Fibroblast of villous mesenchyme (primary cell): ENCODE measurements around the gene FAM169A. TPM values are rescaled to one million over a fixed set of nuclear protein-coding genes. Genes with fewer than 3 reads are reported as not detected.
"Not testable (repeated sequence)": the region's sequence is repeated elsewhere in the genome, so short reads cannot be mapped to it uniquely, and the experiment has no call there.

ENCODE experiments used
- DNase-seq: peaks from one replicate; pipeline ENCODE4 v3.0.0-alpha.2; 2010; ENCODE audit warnings: low read depth
- H3K4me3 ChIP-seq: 2 replicates; pipeline ENCODE4 v1.5.1; 2011; ENCODE audit warnings: low read depth, mild to moderate bottlenecking, low read length
- total RNA-seq: library from RNA; depleted of rRNA; stranded (reverse); fragments of >200 nt; gene quantifications from 2 replicates; pipeline ENCODE4 v1.2.3, GENCODE V29; 2012
- TF ChIP-seq, protein P1 (sequence below): IDR thresholded peaks from 2 replicates; pipeline ENCODE4 v1.5.1; 2012; ENCODE audit warnings: low read depth, mild to moderate bottlenecking, low read length; ENCODE audit not compliant: insufficient read depth

Gene FAM169A, protein sequence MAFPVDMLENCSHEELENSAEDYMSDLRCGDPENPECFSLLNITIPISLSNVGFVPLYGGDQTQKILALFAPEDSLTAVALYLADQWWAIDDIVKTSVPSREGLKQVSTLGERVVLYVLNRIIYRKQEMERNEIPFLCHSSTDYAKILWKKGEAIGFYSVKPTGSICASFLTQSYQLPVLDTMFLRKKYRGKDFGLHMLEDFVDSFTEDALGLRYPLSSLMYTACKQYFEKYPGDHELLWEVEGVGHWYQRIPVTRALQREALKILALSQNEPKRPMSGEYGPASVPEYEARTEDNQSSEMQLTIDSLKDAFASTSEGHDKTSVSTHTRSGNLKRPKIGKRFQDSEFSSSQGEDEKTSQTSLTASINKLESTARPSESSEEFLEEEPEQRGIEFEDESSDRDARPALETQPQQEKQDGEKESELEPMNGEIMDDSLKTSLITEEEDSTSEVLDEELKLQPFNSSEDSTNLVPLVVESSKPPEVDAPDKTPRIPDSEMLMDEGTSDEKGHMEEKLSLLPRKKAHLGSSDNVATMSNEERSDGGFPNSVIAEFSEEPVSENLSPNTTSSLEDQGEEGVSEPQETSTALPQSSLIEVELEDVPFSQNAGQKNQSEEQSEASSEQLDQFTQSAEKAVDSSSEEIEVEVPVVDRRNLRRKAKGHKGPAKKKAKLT
- total RNA-seq, result 1.3 and 3.9 TPM in 2 replicates

DNA sequence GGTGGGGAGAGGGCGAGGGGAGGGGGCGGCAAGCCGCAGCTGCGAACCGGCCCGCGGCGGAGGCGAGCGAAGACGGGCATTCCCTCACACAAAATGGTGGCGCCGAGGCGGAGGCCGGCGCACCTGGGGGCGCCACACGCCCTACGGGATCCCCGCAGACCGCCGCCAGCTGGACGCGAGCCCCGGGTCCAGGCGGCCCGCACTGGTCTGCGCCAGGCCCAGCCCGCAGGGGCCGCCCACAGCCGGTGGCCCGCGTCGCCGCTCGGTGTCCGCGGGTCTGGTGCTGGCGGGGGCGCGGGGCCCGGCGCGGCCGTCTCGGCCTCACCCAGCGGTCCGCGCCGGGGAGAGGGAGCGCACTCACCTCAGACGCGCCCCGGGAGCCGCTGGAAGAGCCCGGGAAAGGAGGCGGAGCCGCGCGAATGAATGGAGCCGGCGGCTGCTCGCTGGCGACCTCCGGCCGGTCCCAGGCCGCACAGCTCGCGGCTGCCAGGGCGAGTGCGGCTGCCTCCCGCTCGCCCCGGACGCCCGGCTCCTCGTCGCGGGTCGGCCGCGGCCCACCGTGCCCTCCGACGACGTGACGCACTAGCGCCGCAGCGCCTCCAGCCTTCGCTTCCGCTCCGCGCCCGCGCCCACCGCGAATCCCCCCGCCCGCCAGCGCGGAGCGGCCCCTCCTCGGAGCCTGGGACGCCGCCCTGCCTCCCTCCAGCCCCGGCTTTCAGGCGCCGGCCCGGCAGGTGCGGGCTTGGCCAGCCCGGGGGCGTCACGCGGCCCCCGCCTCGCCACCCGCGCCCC lies at the start of gene FAM169A:
Gene FAM169A (minus strand): TSS at position 584 of the 792 bp plus-strand sequence. CDS start 24,711 bp downstream, outside the sequence.
- H3K4me3 ChIP-seq, result peak within 1 kb of the TSS; percentile 50
- peak; percentile 15 for DNase-seq
- TF ChIP-seq, protein P1, sequence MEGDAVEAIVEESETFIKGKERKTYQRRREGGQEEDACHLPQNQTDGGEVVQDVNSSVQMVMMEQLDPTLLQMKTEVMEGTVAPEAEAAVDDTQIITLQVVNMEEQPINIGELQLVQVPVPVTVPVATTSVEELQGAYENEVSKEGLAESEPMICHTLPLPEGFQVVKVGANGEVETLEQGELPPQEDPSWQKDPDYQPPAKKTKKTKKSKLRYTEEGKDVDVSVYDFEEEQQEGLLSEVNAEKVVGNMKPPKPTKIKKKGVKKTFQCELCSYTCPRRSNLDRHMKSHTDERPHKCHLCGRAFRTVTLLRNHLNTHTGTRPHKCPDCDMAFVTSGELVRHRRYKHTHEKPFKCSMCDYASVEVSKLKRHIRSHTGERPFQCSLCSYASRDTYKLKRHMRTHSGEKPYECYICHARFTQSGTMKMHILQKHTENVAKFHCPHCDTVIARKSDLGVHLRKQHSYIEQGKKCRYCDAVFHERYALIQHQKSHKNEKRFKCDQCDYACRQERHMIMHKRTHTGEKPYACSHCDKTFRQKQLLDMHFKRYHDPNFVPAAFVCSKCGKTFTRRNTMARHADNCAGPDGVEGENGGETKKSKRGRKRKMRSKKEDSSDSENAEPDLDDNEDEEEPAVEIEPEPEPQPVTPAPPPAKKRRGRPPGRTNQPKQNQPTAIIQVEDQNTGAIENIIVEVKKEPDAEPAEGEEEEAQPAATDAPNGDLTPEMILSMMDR, result no peak

DNA sequence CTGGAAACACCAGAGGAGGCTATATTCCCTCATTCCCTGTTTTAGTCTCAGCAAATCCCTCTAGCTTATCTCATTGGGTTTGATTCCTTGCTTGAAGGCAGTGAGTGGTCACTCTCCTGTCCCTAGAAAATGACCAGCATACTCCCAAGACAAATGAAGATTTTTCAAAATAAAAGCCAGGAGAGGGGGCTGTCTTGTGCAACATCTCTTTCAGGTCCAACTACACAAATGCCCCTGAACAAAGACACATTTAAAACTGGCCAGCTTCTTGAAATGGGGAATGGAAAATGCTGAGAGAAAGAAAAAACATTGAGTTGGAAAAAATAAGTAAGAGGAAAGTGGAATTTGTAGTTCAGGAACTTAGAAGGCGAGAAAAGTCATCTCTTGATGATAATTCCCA lies 49.3 kb upstream of the FAM169A start:
- DNase-seq, result no peak
- no peak overlapping the region for H3K4me3 ChIP-seq
- TF ChIP-seq, protein P1, result no peak

DNA sequence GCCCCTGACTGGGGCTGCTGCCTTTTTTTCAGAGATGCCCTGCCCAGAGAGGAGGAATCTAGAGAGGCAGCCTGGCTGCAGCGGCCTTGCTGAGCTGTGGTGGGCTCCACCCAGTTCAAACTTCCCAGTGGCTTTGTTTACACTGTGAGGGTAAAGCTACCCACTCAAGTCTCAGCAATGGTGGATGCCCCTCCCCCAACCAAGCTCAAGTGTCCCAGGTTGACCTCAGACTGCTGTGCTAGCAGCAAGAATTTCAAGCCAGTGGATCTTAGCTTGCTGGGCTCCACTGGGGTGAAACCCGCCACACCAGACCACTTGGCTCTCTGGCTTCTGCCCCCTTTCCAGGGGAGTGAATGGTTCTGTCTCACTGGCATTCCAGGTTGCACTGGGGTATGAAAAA lies 45.2 kb upstream of the FAM169A start:
- not testable (repeated sequence) for H3K4me3 ChIP-seq, DNase-seq

DNA sequence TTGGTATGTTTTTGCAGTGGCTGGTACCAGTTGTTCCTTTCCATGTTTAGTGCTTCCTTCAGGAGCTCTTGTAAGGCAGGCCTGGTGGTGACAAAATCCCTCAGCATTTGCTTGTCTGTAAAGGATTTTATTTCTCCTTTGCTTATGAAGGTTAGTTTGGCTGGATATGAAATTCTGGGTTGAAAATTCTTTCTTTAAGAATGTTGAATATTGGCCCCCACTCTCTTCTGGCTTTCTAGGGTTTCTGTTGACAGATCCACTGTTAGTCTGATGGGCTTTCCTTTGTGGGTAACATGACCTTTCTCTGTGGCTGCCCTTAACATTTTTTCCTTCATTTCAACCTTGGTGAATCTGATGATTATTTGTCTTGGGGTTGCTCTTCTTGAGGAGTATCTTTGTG lies 43.7 kb upstream of the FAM169A start:
- DNase-seq, result not testable (repeated sequence)

DNA sequence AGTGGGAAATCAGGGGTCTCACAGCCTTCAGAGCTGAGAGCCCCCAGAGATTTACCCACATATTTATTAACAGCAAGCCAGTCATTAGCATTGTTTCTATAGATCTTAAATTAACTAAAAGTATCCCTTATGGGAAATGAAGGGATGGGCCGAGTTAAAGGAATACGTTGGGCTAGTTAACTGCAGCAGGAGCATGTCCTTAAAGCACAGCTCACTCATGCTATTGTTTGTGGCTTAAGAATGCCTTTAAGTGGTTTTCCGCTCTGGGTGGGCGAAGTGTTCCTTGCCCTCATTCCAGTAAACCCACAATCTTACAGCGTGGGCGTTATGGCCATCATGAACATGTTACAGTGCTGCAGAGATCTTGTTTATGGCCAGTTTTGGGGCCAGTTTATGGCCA lies 42.0 kb upstream of the FAM169A start:
- DNase-seq, H3K4me3 ChIP-seq: not testable (repeated sequence)

More for the DNA sequence above, 43.7 kb upstream of the FAM169A start:
- not testable (repeated sequence) for H3K4me3 ChIP-seq

DNA sequence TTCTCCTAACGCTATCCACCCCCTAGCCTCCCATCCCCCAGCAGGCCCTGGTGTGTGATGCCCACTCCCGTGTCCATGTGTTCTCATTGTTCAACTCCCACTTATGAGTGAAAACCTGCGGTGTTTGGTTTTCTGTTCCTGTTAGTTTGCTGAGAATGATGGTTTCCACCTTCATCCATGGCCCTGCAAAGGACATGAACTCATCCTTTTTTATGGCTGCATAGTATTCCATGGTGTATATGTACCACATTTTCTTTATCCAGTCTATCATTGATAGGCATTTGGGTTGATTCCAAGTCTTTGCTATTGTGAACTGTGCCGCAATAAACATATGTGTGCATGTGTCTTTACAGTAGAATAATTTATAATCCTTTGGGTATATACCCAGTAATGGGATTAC lies 38.5 kb upstream of the FAM169A start:
- not testable (repeated sequence) for DNase-seq, H3K4me3 ChIP-seq

DNA sequence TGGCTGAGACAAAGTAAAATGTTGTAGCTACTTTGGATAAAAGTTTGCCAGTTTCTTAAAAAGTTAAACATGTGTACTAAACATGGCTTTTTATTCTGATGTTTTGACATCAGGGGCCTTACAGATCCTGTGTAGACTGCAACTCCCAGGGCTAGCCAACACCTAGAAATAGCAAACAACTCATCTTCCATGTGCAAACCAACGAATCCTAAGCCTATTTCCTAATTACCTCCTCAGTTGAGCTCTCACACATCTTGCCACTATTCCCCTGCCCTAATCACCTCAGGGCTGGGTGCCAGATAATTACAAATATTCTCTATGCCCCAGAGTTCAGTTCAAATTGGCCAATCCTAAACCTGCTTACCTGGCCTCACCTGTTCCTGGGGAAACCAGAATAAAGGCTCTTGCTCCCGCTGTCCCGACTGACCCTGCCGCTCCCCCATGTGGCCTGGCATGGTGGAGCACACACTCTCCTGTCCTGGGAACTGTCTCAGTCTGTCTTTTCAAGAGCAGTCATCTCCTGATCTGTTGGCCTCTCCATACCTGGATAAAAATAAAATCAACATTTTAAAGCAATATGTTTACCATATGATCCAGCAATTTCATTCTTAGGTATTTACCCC lies 37.1 kb upstream of the FAM169A start:
- DNase-seq, result no peak
- no peak overlapping the region for H3K4me3 ChIP-seq
- TF ChIP-seq, protein P1, result peak; percentile 50

DNA sequence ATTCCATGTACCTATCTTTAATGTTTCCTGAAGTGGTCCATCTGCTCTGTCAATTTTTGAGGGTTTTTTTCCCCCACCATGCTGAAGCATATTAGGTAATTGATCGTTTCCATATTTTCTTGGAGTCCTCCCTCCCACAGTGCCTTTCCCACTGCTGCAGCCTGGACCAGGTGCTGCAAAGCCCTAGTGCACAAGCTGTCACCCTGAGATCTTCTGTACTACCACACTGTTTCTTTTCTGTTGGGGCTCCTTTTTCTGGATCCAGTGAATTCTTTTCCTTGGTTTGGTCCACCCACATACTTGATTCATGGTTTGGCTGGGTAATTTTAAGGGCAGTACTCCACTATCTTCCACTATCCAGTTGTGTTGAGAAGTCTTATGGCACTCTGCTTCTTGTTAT lies 30.9 kb upstream of the FAM169A start:
- no peak for DNase-seq
- H3K4me3 ChIP-seq, result no peak overlapping the region
- TF ChIP-seq, protein P1, result no peak
